Stimulated activated CD8-positive, alpha-beta memory T cell treated with anti-CD3 and anti-CD28 coated beads, Interleukin-15, amount 100 ng/mL, for 1 hour (primary cell): ENCODE results near the gene AFTPH.
"Not testable (repeated sequence)": the region's sequence is repeated elsewhere in the genome, so short reads cannot be mapped to it uniquely, and the experiment has no call there.

ENCODE experiments used
- DNase-seq: peaks from one replicate; pipeline ENCODE4 v3.0.0-alpha.2; 2020; ENCODE audit warnings: low read depth

AFTPH gene

DNA sequence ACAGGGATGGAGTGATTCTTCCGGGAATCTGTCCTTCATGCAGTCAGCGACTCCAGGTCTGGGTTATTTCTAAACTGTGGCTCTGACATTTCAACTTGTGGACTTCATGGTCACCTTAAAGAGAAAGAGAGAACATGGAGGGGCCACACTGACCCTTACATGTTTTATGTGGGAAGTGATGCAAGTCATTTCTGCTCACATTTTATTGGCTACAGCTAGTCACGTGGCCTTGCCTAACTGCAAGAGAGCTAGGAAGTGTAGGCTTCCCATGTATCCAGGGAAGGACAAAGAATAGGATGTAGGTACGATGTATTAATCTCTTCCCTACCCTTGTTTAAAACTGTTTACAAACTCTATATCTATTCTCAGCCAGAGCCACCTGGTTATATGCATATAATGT is 30.3 kb upstream of the AFTPH start:
- DNase-seq: no peak

- no peak for DNase-seq
Measured at GRCh38 chr2:64498438-64498837, 25.7 kb upstream of the AFTPH start.

GRCh38 chr2:64500549-64500948 is 23.6 kb upstream of the AFTPH start:
- DNase-seq: no peak

GRCh38 chr2:64501946-64502345 is 22.2 kb upstream of the AFTPH start:
- DNase-seq: no peak

DNA sequence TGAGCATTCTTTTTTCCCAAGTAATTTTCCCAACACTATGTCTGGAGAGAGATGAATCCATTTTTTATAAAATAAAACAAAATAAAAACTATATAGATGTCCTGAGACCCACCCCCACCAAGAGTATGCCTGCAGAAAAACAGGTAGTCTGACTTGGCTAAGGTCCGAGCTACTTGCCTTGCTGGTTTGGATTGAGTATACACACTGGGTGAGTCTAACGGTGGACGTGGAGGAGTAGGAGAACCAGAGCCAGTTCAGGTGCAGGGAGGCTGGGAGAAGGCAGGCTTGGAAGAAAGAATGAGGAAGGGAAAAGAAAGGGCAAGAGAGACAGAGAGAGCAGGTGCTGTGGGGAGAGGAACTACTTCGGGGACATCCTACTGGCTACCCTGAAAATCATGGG is 21.3 kb upstream of the AFTPH start:
- DNase-seq: no peak

- DNase-seq: no peak
Measured at GRCh38 chr2:64504774-64505720, 19.1 kb upstream of the AFTPH start.

- no peak for DNase-seq
Measured at GRCh38 chr2:64506686-64507085, 17.4 kb upstream of the AFTPH start.

DNA sequence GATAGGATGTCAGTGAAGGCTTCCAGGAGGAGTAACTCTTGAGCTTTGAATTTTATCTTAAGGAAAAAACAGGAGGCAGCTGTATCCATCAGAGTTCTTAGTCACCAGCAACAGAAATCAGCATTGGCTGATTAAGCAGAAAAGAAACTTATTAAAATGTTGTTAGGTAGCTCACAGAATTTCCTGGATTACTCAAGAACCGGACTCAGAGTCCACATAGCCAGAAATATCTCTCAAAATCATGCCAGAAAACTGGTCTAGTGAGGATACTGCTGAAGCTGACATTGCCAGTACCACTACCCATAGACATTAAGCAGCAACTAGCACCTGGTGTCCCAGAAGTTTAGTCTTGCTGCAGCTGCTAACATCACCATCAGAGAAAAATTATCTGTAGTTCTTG is 10.1 kb upstream of the AFTPH start:
- no peak for DNase-seq

GRCh38 chr2:64515086-64515485 is 9.0 kb upstream of the AFTPH start:
- DNase-seq: no peak

GRCh38 chr2:64516651-64517510 is 7.2 kb upstream of the AFTPH start:
- no peak for DNase-seq

DNA sequence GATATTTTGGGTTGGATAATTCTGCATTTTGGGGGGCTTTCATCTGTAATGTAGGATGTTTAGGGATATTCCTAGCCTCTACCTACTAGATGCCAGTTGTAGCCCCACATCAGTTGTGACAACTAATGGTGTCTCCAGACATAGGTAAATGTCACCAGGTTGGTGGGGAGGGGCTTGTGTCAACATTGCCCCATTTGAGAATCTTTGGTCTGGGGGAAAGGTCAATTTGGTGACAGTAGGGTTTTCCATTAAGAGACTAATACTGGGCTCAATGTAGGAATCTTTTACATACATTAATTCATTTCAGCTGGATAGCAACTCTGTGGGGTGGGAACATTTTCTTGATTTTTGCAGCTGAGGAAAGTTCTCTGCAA is 6.6 kb upstream of the AFTPH start:
- no peak for DNase-seq

DNA sequence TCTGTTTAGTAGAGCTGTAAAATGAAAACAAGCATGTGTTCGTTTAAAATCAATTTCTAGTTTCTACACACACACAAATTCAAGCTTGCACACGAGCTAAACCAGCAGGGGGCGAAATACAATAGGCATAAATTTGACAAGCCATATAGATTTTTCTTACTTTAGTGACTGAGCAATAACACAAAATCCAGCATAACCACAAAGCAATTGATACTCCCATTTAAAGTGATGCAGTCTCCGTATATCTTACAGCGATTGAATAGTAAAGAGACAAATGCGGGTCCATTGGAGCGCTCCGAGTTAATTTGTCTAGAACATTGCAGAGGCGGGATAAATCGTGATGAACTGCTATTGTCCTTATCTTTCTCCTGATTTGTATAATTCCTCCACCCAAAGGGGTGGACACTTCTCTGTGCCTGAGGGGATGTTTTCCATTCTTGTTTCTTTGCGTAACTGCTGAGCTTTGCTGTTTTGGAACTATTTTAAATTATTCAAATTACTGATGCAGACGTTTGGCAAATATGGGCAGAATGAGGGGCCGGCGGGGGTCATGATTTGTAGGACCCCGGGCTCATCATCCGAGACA is 1.2 kb upstream of the AFTPH start:
- peak; percentile 53 for DNase-seq

GRCh38 chr2:64524604-64525316 is 632 bp downstream of the AFTPH start:
- DNase-seq: no peak

- DNase-seq: no peak
Measured at GRCh38 chr2:64525317-64525613, 1.1 kb downstream of the AFTPH start.

DNA sequence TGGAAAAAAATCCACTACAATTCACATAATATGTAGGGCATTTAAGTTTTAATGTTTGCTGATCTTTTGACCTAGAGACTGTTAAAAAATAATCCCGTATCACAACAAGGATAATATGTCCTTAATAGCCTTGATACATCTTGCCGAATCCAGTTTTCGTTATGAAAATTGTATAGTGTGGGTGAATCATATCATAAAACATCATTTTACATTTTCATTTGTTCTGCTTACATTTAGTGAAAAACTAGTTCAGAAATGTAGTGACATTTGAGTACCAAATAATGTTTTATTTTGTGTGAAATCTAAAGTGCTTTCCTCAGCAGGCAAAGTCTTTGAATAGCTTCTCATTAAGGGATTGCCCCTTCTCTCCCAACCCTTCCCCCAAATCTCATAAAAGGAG is 1.9 kb downstream of the AFTPH start:
- DNase-seq: no peak

- DNase-seq: not testable (repeated sequence)
Measured at GRCh38 chr2:64530946-64531345, 6.8 kb downstream of the AFTPH start.

DNA sequence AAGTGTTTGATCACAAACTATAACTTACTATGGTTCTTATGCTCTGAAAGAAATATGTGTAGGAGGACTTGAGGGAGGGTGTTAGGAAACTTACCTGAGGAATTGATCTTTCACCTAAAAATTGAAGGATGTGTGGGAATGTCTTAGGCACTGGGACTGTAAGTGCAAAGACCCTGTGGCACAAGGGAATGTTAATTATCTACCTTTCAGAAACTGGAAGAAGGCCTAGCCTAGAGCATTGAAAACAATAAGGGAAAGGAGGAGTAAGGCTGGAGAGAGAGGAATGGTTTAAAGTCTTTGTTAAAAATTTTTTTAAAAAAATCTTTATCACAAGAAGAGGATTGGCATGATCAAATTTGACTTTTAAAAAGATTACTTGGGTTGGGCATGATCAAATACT is 7.9 kb downstream of the AFTPH start:
- DNase-seq: no peak

DNA sequence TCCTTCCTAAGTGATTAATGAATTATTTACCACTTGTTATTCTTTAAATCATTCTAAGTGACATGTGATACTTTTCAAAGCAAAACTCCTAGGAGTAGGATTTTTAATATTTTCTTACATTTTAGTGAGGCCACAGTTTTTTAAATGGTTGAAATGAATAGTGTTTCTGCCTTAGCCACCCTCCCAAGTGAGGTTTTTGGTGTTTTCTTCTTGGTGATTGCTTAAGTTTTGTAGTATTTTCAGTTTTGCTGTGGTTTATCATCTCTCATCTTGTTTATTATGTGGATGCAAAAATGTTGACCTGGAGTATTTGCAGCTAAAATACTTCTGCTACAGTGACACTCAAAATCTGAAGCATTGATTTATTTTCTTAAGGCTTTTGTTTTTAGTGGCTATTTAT is 9.8 kb downstream of the AFTPH start:
- no peak for DNase-seq

DNA sequence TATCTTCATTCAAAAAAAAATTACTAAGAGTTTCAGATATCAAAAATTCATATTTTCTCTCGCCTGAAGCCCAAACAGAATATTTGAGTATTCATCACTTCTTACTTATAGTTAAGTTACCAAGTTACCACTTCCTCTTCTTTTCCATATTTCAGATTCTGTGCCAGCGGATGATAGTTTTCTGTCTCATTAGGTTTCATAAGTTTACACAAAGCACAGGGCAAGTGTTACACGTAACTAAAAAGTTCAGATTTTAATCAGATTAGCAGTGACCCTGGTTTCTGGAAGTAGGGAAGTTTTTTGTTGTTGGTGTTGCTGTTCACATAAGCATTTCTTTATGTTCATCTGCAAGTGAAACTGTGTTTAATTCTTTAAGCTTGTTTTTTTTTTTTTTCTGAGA is 10.2 kb downstream of the AFTPH start:
- DNase-seq: no peak

- no peak for DNase-seq
Measured at GRCh38 chr2:64535024-64535423, 10.9 kb downstream of the AFTPH start.

- no peak for DNase-seq
Measured at GRCh38 chr2:64537991-64538390, 13.9 kb downstream of the AFTPH start.

- no peak for DNase-seq
Measured at GRCh38 chr2:64538764-64539433, 14.8 kb downstream of the AFTPH start.
